Transverse colon (tissue), 4 donors: ENCODE measurements around the gene SERBP1. TPM values are rescaled to one million over a fixed set of nuclear protein-coding genes. Genes with fewer than 3 reads are reported as not detected.

Experiments
- DNase-seq: peaks from one replicate; pipeline ENCODE4 v3.0.0-alpha.2; 2019
- H3K27ac ChIP-seq, 4 donors: fragments of 200-600 bp; sonication (generic); 2 replicates each; pipeline ENCODE4 v1.5.1; 2016 to 2018; ENCODE audit warnings: inconsistent platforms in 4 of 4
- H3K27me3 ChIP-seq: fragments of 200-600 bp; sonication (generic); 2 replicates; pipeline ENCODE4 v1.5.1; 2017; ENCODE audit warnings: inconsistent platforms
- H3K36me3 ChIP-seq, 4 donors: fragments of 200-600 bp; sonication (generic); 2 replicates each; pipeline ENCODE4 v1.5.1; 2017 to 2019; ENCODE audit warnings: inconsistent platforms in 4 of 4
- H3K4me1 ChIP-seq, 4 donors: fragments of 200-600 bp; sonication (generic); 2 replicates each; pipeline ENCODE4 v1.5.1; 2017 to 2020; ENCODE audit warnings: inconsistent platforms in 4 of 4
- H3K4me3 ChIP-seq, 4 donors: fragments of 200-600 bp; sonication (generic); 1 replicate in 1 of 4; 2 replicates in 3 of 4; pipeline versions ENCODE4 v1.5.1 to v1.6.1; 2017 to 2019; ENCODE audit warnings: inconsistent platforms in 4 of 4
- H3K9me3 ChIP-seq, 2 donors: fragments of 200-600 bp; sonication (generic); 2 replicates each; pipeline ENCODE4 v1.5.1; 2017 to 2019; ENCODE audit warnings: inconsistent platforms in 2 of 2
- EP300 ChIP-seq: sonication (generic); formaldehyde crosslinking; IDR thresholded peaks from one replicate; pipeline ENCODE4 v1.6.1; 2017; ENCODE audit warnings: antibody characterized with exemption, low read depth
- POLR2A ChIP-seq: fragments of 450-650 bp; IDR thresholded peaks from one replicate; pipeline ENCODE4 v1.6.1; 2016; ENCODE audit warnings: antibody characterized with exemption, mild to moderate bottlenecking, moderate library complexity
- POLR2AphosphoS5 ChIP-seq, 3 donors: sonication (generic); formaldehyde crosslinking; IDR thresholded peaks; one replicate each; pipeline ENCODE4 v1.6.1; 2016; ENCODE audit warnings: antibody characterized with exemption in 3 of 3
- WGBS, 2 donors: methylation state at CpG; one replicate each; pipeline ENCODE4 v1.1.5; 2018; ENCODE audit warnings: low coverage in 1 of 2; 5-methylcytosine and 5-hydroxymethylcytosine counted together
- in situ Hi-C, 4 donors: fragments of 200-750 bp; cut with MboI; loops; one replicate each; pipeline versions ENCODE4 v1.15.0 to v1.15.1; 2017; ENCODE audit warnings: low sequenced_read_pairs in 3 of 4, low pct_ligation_motif_present in 1 of 4, low pct_unique_long_range_greater_than_20kb in 1 of 4
- intact Hi-C: fragments of 100-400 bp; cut with DNase I; formaldehyde crosslinking; loops from one replicate; pipeline ENCODE4 v1.15.1; 2023; ENCODE audit warnings: low total_unique reads
- total RNA-seq, 4 donors: library from RNA; depleted of rRNA; stranded (reverse); fragments of >200 nt; gene quantifications; one replicate each; pipeline ENCODE4 v1.1.0, GENCODE V29; 2016
- TF ChIP-seq, protein P1 (sequence below), 5 experiments: fragments of 200-600 bp in 3 of 5; fragments of 450-650 bp in 2 of 5; sonication (generic) in 3 of 5; IDR thresholded peaks; 1 replicate in 2 of 5; 2 replicates in 3 of 5; pipeline ENCODE4 v1.5.1; 2016 to 2017; ENCODE audit warnings: antibody characterized with exemption in 5 of 5, inconsistent platforms in 3 of 5, mild to moderate bottlenecking in 2 of 5, moderate library complexity in 1 of 5

The SERBP1 gene
- 100 to 1,000 TPM in 3 of 4 donors, 10 to 100 TPM in 1; 64.3 to 218 (median 158) TPM for total RNA-seq

GRCh38 chr1:67430358-67431155 lies at the start of gene SERBP1:
Gene SERBP1 (minus strand): TSS chr1:67430402. CDS start chr1:67430300, 102 bp downstream.
- no peaks in the 10 kb centered on the region for H3K27me3 ChIP-seq

DNA sequence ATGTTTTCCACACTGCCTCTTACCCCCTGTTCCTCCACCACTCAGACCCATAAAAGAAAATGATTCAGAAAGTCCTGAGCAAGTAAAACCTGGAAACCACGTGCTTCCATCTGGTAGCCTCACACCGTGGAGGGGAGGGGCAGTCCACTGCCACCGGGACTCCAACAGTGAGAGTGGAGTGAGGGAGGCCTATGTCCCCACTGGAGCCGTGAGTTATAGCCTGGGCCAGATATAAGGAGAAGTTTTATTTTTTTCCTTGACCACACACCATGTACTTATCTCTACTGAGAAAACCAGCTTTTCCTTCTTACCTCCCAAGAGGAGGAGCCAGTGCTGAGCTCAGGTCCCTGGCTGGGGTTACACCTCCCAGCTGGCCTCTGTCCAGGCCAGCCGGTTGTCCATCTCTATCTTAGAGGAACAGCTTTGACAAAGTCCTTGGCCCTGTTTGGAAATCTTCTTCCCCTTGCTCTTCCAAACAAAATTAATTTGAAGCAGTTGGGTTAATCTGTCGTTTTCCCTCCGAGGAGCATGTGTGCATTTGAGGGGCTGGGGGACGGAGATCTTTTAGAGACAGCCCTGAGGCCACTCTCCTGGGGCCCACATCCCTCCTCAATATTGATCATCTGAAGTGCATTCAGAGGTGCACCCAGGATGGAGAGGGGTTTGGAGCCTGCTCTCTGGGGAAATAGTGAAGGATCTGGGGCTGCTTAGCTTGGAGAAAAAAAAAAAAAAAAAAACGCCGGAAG lies 49.1 kb upstream of the SERBP1 start:
- intact Hi-C loops (no loop called here), in situ Hi-C loops (loop anchor here in 2 of 4 donors (25.0 kb wide), 1 partner anchor 717 kb away; the partner anchor contains the start of gene DYNLT5 (in 2 of the 2))
- Histone ChIP-seq H3K9me3 (no peaks in the 10 kb centered on the region), H3K36me3 (no peaks in the 10 kb centered on the region), H3K4me3 (no peak overlapping the region), H3K27me3 (no peaks in the 10 kb centered on the region), H3K4me1 (peaks cover 0 to 5% (median 2%) of the 10 kb centered on the region in 4 donors), H3K27ac (no peak overlapping the region)
- TF ChIP-seq EP300 (no peak), POLR2AphosphoS5 (IDR thresholded peaks at IDR 0.05) (no peak), POLR2A (no peak)
- TF ChIP-seq, protein P1, sequence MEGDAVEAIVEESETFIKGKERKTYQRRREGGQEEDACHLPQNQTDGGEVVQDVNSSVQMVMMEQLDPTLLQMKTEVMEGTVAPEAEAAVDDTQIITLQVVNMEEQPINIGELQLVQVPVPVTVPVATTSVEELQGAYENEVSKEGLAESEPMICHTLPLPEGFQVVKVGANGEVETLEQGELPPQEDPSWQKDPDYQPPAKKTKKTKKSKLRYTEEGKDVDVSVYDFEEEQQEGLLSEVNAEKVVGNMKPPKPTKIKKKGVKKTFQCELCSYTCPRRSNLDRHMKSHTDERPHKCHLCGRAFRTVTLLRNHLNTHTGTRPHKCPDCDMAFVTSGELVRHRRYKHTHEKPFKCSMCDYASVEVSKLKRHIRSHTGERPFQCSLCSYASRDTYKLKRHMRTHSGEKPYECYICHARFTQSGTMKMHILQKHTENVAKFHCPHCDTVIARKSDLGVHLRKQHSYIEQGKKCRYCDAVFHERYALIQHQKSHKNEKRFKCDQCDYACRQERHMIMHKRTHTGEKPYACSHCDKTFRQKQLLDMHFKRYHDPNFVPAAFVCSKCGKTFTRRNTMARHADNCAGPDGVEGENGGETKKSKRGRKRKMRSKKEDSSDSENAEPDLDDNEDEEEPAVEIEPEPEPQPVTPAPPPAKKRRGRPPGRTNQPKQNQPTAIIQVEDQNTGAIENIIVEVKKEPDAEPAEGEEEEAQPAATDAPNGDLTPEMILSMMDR (IDR thresholded peaks at IDR 0.05), result no peak
- 20 to 37% methylated on average over 2 to 10 of the region's 10 CpGs for WGBS, 2 donors
- no peak for DNase-seq

More at GRCh38 chr1:67430358-67431155, at the start of gene SERBP1:
- intact Hi-C loops, result no loop called here
- H3K4me1 ChIP-seq, result peaks cover 6 to 39% (median 22%) of the 10 kb centered on the region in 4 donors
- H3K27ac ChIP-seq, result peak within 1 kb of the TSS; percentile 92 to 94 (median 92)
- no peaks in the 10 kb centered on the region for H3K9me3 ChIP-seq
- H3K4me3 ChIP-seq, result peak within 1 kb of the TSS; percentile 87 to 95 (median 90)
- peak; percentile 82 to 91 (median 83) for TF ChIP-seq POLR2AphosphoS5 (IDR thresholded peaks at IDR 0.05)
- peak; percentile 55 for TF ChIP-seq POLR2A
- TF ChIP-seq, protein P1 (IDR thresholded peaks at IDR 0.05), result peak in 1 of 5 experiments; percentile 14
- no peak for TF ChIP-seq EP300
- DNase-seq, result peak; percentile 96
- 0 to 1% methylated on average over 8 to 53 of the region's 62 CpGs for WGBS, 2 donors
- H3K36me3 ChIP-seq, result peaks cover 0 to 5% (median 3%) of the 10 kb centered on the region in 4 donors
- in situ Hi-C loops, result no loop called here

GRCh38 chr1:67476906-67477305 lies 46.7 kb upstream of the SERBP1 start:
- WGBS, 2 donors, result 64 to 68% methylated on average over 4 to 5 of the region's 5 CpGs
- Histone ChIP-seq H3K36me3 (no peaks in the 10 kb centered on the region), H3K27ac (no peak overlapping the region), H3K4me3 (no peak overlapping the region), H3K4me1 (peaks cover 0 to 5% (median 2%) of the 10 kb centered on the region in 4 donors), H3K9me3 (no peaks in the 10 kb centered on the region), H3K27me3 (no peaks in the 10 kb centered on the region)
- intact Hi-C loops (no loop called here), in situ Hi-C loops (loop anchor here in 2 of 4 donors (25.0 kb wide), 1 partner anchor 715 kb away; the partner anchor contains the start of gene DYNLT5 (in 2 of the 2))
- TF ChIP-seq POLR2AphosphoS5 (IDR thresholded peaks at IDR 0.05) (no peak), EP300 (no peak), POLR2A (no peak)
- TF ChIP-seq, protein P1 (IDR thresholded peaks at IDR 0.05), result no peak
- DNase-seq, result no peak

DNA sequence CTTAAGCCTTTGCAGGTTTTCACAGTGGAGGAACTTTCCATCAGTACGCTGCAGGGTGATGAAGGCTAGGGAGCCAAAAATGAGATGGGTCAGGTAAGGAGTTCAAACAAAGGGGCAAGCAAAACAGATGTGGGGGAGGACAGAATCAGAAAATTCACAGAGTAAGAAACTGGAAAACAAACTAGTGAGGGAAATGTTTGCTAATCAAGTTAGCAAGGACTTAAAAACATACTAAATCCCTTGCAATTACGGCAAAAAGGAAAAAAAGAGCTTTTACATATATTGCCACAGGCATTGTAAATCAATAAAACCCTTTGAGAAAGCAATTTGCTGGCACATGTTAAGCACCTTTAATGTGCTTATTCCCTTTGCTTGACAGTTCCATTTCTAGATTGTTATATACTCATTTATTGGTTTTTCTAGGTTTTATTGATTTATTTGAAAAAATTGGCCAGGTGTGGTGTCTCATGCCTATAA lies 45.8 kb upstream of the SERBP1 start:
- intact Hi-C loops, result no loop called here
- Histone ChIP-seq H3K27me3 (no peaks in the 10 kb centered on the region), H3K36me3 (no peaks in the 10 kb centered on the region), H3K27ac (no peak overlapping the region), H3K4me1 (peaks cover 0 to 5% (median 2%) of the 10 kb centered on the region in 4 donors), H3K4me3 (no peak overlapping the region), H3K9me3 (no peaks in the 10 kb centered on the region)
- TF ChIP-seq, protein P1 (IDR thresholded peaks at IDR 0.05), result no peak
- no peak for TF ChIP-seq POLR2AphosphoS5 (IDR thresholded peaks at IDR 0.05)
- TF ChIP-seq POLR2A, result no peak
- TF ChIP-seq EP300, result no peak
- WGBS, 2 donors, result 46 to 47% methylated on average over 2 of the region's 2 CpGs
- no peak for DNase-seq
- in situ Hi-C loops, result loop anchor here in 2 of 4 donors (25.0 kb wide), 1 partner anchor 714 kb away; the partner anchor contains the start of gene DYNLT5 (in 2 of the 2)
